Transverse colon (tissue), 4 donors: ENCODE measurements around the gene AKR1A1.

Experiments used
- CTCF ChIP-seq, 5 experiments: fragments of 200-600 bp in 3 of 5; fragments of 450-650 bp in 2 of 5; sonication (generic) in 3 of 5; IDR thresholded peaks; 1 replicate in 2 of 5; 2 replicates in 3 of 5; pipeline ENCODE4 v1.5.1; 2016 to 2017; ENCODE audit warnings: antibody characterized with exemption in 5 of 5, inconsistent platforms in 3 of 5, mild to moderate bottlenecking in 2 of 5, moderate library complexity in 1 of 5
- EP300 ChIP-seq: sonication (generic); formaldehyde crosslinking; IDR thresholded peaks from one replicate; pipeline ENCODE4 v1.6.1; 2017; ENCODE audit warnings: antibody characterized with exemption, low read depth
- POLR2AphosphoS5 ChIP-seq, 3 donors: sonication (generic); formaldehyde crosslinking; IDR thresholded peaks; one replicate each; pipeline ENCODE4 v1.6.1; 2016; ENCODE audit warnings: antibody characterized with exemption in 3 of 3

- no peak for TF ChIP-seq EP300
- no peak for TF ChIP-seq CTCF (IDR thresholded peaks at IDR 0.05)
- TF ChIP-seq POLR2AphosphoS5 (IDR thresholded peaks at IDR 0.05), result no peak
These were observed 17.8 kb downstream of the AKR1A1 start for GRCh38 chr1:45568421-45568820.
